HG03196 (cell line): ENCODE measurements around the gene MAN1B1.
"Not testable (repeated sequence)": the region's sequence is repeated elsewhere in the genome, so short reads cannot be mapped to it uniquely, and the experiment has no call there.

Experiments used
- ATAC-seq: cut with Tn5 transposase; IDR thresholded peaks from one replicate; pipeline ENCODE4 v1.9.1; 2021; ENCODE audit not compliant: unreplicated experiment

Gene MAN1B1

GRCh38 chr9:137110147-137110910 lies 23.5 kb downstream of the MAN1B1 start:
- ATAC-seq: no peak

DNA sequence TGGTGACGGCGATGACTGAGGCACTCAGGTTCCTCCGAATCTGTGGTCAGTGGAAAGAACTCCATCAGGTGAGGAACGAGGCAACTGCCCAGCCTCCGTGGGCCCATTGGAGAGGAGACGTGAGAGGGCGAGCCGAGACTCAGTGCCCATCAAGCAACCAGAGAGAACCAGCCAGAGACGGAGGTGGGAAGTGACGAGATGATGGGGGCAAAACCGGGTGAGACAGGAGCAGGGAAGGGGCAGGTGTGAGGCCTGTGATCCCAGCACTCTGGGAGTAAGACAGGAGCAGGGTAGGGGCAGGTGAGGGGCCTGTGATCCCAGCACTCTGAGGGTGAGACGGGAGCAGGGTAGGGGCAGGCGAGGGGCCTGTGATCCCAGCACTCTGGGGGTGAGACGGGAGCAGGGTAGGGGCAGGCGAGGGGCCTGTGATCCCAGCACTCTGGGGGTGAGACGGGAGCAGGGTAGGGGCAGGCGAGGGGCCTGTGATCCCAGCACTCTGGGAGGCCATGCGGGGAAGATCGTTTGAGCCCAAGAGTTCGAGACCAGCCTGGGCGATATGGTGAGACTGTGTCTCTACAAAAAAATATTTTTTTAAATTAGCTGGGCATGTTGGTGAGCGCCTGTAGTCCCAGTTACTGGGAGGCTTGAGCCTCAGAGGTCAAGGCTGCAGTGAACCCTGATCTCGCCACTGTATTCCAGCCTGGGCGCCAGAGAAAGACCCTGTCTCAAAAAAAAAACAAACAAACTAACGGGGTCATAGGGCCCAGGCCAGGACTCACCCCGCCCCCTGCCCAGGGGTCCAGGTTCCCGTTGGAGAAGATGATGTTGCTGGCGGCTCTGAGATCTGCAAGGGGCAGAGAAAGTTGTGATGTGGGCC lies 24.4 kb downstream of the MAN1B1 start:
- ATAC-seq: no peak

GRCh38 chr9:137111788-137112563 lies 25.2 kb downstream of the MAN1B1 start:
- ATAC-seq: no peak

DNA sequence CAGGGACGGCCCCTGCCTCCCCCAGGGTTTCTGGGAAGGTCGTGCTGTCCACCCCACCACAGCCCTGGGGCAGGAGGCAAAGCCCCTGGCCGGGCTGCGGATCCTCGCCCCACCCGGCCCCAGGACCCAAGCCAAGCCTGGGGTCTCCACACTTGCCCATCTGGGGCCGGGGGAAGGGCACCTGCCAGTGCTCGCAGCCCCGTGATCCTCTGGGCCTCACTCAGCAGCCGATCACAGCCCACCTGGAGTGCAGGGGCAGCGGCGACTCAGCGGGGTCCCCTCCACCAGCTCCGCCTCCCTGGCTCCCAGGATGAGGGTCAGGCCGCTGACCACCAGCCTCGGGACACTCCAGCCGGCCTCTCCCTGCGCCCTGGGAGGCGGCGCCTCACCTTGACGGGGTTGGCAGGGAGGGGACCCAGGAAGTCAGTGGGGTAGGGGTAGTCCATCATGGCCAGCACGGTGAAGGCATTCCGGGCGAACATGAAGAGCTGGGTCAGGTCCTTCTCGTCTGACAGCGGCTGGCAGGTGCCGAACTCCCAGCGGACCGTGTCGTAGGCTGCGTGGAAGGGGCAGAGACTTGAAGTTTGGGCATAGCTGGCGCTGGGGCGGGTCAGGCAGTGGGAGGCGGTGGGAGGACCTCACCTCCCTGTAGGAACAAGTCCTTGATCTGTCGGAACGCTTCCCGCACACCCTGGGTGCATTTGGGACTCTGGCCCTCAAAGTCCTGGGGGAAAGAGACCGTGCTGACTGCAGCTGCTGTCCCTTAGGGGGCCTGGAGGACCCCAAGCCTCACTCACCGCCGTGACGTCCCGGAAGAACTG lies 26.0 kb downstream of the MAN1B1 start:
- ATAC-seq: no peak

GRCh38 chr9:137113385-137114159 lies 26.8 kb downstream of the MAN1B1 start:
- ATAC-seq: no peak

GRCh38 chr9:137114220-137114612 lies 27.4 kb downstream of the MAN1B1 start:
- no peak for ATAC-seq

DNA sequence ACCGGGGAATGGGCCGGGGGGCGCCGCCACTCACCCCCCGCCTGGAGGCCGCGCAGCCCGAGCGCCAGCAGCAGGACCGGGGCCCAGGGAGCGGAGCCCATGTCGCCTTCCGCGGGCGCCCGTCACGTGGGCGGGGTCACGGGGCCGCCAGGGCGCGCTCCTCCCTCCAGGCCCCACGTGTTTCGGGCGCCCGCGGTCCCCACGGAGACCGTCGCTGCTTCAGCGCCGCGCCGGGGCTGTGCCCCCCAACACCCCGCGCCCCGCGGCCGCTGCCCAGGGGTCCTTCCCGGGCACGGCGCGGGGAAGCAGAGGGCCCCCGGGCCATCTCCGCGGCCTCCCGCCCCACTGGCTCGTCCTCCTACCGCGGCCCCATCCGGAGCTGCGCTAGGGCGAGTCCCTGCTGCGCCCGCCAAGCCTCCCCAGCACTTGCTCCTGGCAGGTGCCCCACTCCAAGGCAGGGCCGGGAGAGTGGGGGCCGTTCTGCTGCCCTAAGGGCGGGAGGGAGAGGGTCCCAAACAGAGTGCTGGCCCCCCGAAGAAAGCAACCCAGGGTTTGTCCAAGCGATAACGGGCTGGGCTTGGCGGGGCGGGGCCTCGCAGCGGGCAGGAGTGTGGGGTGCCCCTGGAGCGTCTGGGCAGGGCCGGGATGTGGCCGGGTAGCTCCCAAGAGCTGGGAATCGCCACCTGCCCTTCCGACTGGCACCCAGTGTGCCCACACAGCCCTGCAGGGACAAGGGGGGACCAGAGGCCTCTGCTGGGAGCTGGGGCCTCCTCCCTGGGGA lies 28.0 kb downstream of the MAN1B1 start, which contains the start of gene DPP7:
TSS of gene DPP7 (minus strand) at position 121 of the 781 bp plus-strand sequence. CDS start at position 101, 20 bp downstream.
- peak; percentile 57 for ATAC-seq

DNA sequence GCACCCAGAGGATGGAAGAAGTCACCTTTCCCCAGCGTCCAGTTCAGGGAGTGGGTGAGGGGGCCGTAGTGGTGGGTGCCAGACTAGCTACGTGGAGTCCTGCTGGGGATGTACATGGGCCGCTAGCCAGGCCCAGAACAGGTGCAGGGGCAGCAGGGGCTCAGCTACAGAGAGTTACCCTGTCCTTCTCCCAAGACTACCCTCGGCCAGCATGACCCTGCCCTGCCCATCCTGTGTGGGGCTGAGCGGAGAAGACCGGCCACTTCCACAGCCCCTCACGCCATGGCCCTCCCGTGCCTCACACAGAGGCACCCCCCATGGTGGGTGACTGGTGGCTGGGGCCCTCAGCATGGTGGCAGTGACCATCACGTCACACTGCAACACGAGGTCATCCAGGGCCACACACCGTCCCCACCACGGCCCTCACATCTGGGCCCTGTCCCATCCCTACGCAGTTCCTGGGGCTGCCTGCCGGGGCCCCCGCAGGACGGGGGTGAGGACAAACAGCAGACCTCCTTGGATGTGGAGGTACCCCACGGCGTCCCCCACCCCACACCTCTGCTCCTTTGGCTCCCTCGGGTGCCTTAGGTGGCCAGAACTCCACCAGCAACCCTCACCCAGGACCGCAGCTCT lies 28.7 kb downstream of the MAN1B1 start:
- no peak for ATAC-seq

DNA sequence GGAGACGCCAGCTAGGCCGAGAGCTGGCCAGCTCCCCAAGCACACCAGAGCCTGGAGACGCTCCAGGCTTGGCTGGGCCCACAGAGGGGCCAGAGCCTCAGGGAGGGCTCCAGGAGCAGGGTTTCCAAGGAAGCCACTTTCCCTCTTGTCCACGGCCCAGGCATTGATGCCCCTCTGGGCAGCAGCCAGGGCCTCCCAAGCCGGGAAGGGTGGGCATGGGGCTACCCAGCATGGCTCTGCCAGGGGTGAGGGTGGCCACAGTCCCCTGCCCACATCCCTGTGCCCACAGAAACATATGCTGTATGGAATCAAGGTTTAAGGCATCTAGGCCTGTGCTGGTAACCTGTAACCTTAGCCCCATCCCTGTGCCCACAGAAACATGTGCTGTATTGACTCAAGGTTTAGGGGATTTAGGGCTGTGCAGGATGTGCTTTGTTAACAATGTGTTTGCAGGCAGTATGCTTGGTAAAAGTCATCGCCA lies 29.3 kb downstream of the MAN1B1 start:
- no peak for ATAC-seq

GRCh38 chr9:137116728-137117127 lies 29.9 kb downstream of the MAN1B1 start:
- ATAC-seq: no peak

DNA sequence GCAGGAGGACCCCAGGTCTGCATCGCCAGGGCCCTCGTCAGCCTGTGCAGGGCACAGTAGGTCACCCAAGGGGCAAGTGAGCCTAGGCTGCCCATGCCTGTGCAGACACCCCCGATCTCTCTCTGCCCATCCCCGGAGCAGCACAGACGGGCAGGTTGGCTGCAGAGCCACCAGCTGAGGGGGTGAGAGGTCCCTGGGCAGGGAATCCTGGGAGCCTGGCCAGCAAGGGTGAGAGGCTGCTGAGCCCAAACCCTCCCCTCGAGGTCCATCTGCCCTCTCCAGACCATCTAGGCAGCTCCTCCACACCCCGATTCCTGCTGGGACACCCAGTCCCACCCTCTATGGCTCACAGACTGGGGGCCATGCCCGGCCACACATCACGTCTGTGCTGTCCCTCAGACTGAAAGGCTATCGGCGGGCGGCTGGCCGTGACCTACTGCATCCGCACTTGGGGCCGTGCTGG lies 30.5 kb downstream of the MAN1B1 start:
- ATAC-seq: no peak

GRCh38 chr9:137118092-137118603 lies 31.4 kb downstream of the MAN1B1 start:
- not testable (repeated sequence) for ATAC-seq

DNA sequence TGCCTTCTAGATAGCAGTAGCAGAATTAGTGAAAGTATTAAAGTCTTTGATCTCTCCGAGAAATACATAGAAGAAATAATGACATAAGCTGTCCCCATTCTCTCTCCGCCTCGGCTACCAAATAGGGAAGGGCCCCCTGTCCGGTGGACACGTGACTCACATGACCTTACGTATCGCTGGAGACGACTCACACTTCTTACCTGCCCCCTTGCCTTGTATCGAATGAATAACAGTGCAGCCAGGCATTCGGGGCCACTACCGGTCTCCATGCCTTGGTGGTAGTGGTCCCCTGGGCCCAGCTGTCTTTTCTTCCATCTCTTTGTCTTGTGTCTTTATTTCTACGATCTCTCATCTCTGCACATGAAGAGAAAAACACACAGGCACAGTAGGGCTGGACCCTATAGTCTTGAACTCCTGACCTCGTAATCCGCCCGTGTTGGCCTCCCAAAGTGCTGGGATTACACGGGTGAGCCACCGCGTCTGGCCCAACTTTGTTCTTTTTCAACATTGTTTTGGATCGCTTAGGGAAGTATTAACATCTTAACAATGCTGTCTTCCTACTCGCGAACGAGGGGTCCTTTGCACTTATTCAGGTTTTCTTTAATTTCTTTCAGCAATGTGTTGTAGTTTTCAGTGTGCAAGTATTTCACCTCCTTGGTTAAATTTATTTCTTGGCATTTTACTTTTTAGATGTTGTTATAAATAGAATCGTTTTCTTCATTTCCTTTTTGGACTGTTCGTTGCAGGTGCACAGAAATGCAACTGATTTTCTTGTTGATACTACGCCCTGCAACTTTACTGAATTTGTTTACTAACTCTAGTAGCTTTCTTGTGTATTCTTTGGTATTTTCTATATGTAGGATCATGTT lies 35.4 kb downstream of the MAN1B1 start:
- ATAC-seq: not testable (repeated sequence)

GRCh38 chr9:137122796-137123467 lies 36.1 kb downstream of the MAN1B1 start:
- not testable (repeated sequence) for ATAC-seq

- ATAC-seq: no peak
Observed at GRCh38 chr9:137123468-137123837, 36.7 kb downstream of the MAN1B1 start.

DNA sequence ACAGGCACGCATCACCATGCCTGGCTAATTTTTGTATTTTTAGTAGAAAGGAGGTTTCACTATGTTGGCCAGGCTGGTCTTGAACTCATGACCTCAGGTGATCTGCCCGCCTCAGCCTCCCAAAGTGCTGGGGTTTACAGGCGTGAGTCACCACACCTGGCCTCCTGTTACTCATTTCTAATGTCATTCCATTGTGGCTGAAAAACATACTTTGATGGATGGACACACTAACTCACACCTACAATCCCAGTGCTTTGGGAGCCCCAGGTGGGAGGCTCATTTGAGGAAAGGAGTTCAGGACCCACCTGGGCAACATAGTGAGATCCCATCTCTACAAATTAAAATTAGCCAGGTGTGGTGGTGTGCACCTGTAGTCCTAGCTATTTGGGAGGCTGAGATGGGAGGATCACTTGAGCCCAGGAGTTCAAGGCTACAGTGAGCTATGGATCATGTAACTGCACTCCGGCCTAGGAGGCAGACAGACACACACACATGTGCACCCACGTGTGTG lies 37.2 kb downstream of the MAN1B1 start:
- ATAC-seq: not testable (repeated sequence)
